IPS-18c (cell line): ENCODE measurements around the gene GNAS-AS1.
"Not testable (repeated sequence)": the region's sequence is repeated elsewhere in the genome, so short reads cannot be mapped to it uniquely, and the experiment has no call there.

Source experiments
- H3K4me3 ChIP-seq: 2 replicates; pipeline ENCODE4 v1.7.0; 2013; ENCODE audit warnings: low read depth, mild to moderate bottlenecking, low read length, moderate library complexity; ENCODE audit not compliant: insufficient read depth
- H3K9me3 ChIP-seq: one replicate; pipeline ENCODE4 v1.6.1; 2013; ENCODE audit warnings: mild to moderate bottlenecking, low read length, moderate library complexity; ENCODE audit not compliant: control insufficient read depth, insufficient read depth

The GNAS-AS1 gene

GRCh38 chr20:58845706-58846105, 5.0 kb downstream of the GNAS-AS1 start:
- no peak overlapping the region for H3K4me3 ChIP-seq
- H3K9me3 ChIP-seq, result peaks cover 2% of the 10 kb centered on the region

DNA sequence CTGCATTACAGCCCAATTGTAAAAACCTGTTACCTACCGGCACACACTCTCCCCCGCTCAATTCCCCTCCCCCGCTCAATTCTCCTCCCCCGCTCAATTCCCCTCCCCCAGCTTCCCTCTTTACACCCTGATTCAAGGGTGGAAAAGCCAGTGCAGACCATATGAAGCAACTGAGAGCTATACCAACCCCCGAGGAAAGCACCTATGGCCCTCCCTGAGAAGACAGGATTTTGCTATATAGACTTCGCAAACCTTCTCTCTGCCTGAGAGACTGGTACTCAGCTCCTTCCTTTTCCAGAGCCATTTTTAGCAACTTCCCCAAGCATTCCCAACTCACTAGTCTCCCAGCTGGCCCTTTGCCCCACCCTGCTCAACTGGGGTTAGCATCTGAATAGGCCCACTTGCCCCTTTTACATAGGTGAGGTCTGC, 7.6 kb downstream of the GNAS-AS1 start:
- Histone ChIP-seq H3K4me3 (peak overlapping the region; percentile 50), H3K9me3 (no peaks in the 10 kb centered on the region)

DNA sequence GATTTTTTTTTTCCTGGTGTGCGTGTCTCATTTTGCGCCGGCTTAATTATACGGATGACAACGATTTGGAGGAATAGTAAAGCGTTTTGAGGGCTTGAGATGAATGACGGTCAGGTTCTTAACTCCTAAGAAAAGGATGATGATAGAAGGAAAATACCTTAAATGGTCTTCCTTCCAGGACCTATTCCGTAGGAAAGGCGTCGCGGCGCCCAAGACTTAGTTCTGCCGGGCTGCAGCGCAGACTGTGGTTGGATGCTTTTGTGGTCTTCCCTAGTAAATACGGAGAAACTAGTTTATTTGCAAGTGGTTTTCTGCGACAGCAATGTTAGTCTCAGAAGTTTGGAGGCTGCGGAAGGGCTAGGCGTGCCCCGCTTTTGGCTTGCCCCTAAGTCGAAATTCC, 8.4 kb downstream of the GNAS-AS1 start:
- peak overlapping the region; percentile 50 for H3K4me3 ChIP-seq
- H3K9me3 ChIP-seq, result no peaks in the 10 kb centered on the region

GRCh38 chr20:58841539-58842264, 9.0 kb downstream of the GNAS-AS1 start:
- H3K4me3 ChIP-seq, result peak overlapping the region; percentile 50

GRCh38 chr20:58840816-58841538, 9.7 kb downstream of the GNAS-AS1 start:
- H3K4me3 ChIP-seq, result peak overlapping the region; percentile 50
- no peaks in the 10 kb centered on the region for H3K9me3 ChIP-seq

More at GRCh38 chr20:58841539-58842264, 9.0 kb downstream of the GNAS-AS1 start:
- no peaks in the 10 kb centered on the region for H3K9me3 ChIP-seq

GRCh38 chr20:58839991-58840747, 10.5 kb downstream of the GNAS-AS1 start:
- H3K4me3 ChIP-seq, result peak overlapping the region; percentile 50
- H3K9me3 ChIP-seq, result no peaks in the 10 kb centered on the region

- no peaks in the 10 kb centered on the region for H3K9me3 ChIP-seq
- H3K4me3 ChIP-seq, result peak overlapping the region; percentile 50; the same call in 1 of the 2 replicates
These were observed 11.2 kb downstream of the GNAS-AS1 start for GRCh38 chr20:58839474-58839874.

DNA sequence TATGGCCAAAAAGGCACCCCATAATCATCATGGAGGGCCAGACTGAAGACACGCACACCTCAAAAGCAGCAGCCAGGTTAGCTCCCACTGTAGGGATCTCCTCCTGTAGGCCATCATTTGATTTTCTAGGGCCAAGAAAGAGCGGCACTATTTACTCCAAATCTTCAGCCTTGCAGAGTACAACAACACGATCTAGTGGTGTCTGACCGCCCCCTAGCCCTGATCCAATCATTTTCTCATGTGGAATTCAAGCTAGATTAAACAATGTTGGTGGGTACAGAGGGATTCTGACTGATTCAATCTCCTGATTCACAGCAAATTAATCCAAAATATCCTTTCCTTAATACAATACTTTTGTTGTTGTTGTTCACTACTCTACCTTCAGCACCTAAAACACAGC, 12.5 kb downstream of the GNAS-AS1 start:
- H3K9me3 ChIP-seq, result no peaks in the 10 kb centered on the region
- H3K4me3 ChIP-seq, result no peak overlapping the region

DNA sequence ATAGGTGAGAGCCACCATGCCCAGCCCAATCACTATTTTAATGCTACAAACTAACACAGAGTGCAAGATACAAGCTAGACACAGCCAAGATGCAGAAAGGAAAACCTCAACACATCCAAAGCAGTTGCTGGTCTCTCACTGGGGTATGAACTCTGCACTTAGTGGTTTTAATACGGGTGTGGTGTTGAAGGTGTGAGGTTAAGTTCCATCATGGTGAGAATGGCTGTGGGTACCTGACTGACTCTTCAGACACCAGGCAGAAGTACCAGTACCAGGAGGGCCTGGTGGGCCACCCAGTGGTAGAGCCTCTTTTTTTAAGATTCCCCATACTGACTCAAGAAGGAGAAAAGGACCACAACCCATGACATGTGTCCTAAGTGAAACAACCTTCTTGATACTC, 13.0 kb downstream of the GNAS-AS1 start:
- H3K4me3 ChIP-seq, result no peak overlapping the region

GRCh38 chr20:58836616-58837204, 14.0 kb downstream of the GNAS-AS1 start:
- no peaks in the 10 kb centered on the region for H3K9me3 ChIP-seq
- no peak overlapping the region for H3K4me3 ChIP-seq

More for the DNA sequence above, 13.0 kb downstream of the GNAS-AS1 start:
- H3K9me3 ChIP-seq, result no peaks in the 10 kb centered on the region

GRCh38 chr20:58835231-58835630, 15.5 kb downstream of the GNAS-AS1 start:
- H3K4me3 ChIP-seq, result no peak overlapping the region

GRCh38 chr20:58833921-58834320, 16.8 kb downstream of the GNAS-AS1 start:
- H3K9me3 ChIP-seq, result no peaks in the 10 kb centered on the region
- H3K4me3 ChIP-seq, result no peak overlapping the region

More at GRCh38 chr20:58835231-58835630, 15.5 kb downstream of the GNAS-AS1 start:
- H3K9me3 ChIP-seq, result no peaks in the 10 kb centered on the region

GRCh38 chr20:58832457-58832856, 18.2 kb downstream of the GNAS-AS1 start:
- Histone ChIP-seq H3K4me3 (no peak overlapping the region), H3K9me3 (no peaks in the 10 kb centered on the region)

- Histone ChIP-seq H3K4me3 (no peak overlapping the region), H3K9me3 (no peaks in the 10 kb centered on the region)
These were observed 21.2 kb downstream of the GNAS-AS1 start for GRCh38 chr20:58829531-58829941.

- H3K4me3 ChIP-seq, H3K9me3 ChIP-seq: not testable (repeated sequence)
These were observed 21.9 kb downstream of the GNAS-AS1 start for GRCh38 chr20:58828804-58829203.

DNA sequence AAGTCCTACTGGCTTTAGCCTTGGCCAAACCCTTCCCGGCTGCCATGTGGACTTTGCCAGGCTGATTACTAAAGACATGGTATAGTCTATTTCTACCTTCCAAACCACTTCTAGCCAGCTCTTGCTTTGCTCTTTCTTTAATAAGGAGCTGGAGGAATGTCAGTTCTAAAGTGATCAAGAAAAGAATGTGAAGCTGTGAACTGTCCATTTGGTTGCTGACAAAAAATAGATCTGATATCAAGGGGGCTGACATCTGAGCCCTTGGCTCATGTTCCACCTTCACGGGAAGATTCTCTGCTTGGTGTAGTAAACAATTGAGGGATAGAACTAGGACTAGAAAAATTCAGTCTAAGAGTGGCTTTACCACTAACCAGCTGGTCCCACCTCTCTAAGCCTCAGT, 22.6 kb downstream of the GNAS-AS1 start:
- no peak overlapping the region for H3K4me3 ChIP-seq

GRCh38 chr20:58826271-58826670, 24.4 kb downstream of the GNAS-AS1 start:
- no peak overlapping the region for H3K4me3 ChIP-seq

More for the DNA sequence above, 22.6 kb downstream of the GNAS-AS1 start:
- no peaks in the 10 kb centered on the region for H3K9me3 ChIP-seq

More at GRCh38 chr20:58826271-58826670, 24.4 kb downstream of the GNAS-AS1 start:
- no peaks in the 10 kb centered on the region for H3K9me3 ChIP-seq
